NB4 (cell line): ENCODE results near the gene UVRAG.

Experiments
- CTCF ChIP-seq: IDR thresholded peaks from one replicate; pipeline ENCODE4 v1.5.1; 2012; ENCODE audit warnings: low read depth, low read length
- MYC ChIP-seq: IDR thresholded peaks from 2 replicates; pipeline ENCODE4 v1.6.1; 2011; ENCODE audit warnings: low read depth, low read length
- POLR2A ChIP-seq: IDR thresholded peaks from 2 replicates; pipeline ENCODE4 v1.6.1; 2011; ENCODE audit warnings: mild to moderate bottlenecking; ENCODE audit not compliant: insufficient read length; ENCODE audit errors: extremely low read depth
- TF ChIP-seq, protein P1 (sequence below): IDR thresholded peaks from 2 replicates; pipeline ENCODE4 v1.6.1; 2011; ENCODE audit warnings: low read depth, low read length

GRCh38 chr11:75856912-75857311 is 41.9 kb downstream of the UVRAG start:
- TF ChIP-seq CTCF (no peak), POLR2A (no peak), MYC (no peak)
- TF ChIP-seq, protein P1, sequence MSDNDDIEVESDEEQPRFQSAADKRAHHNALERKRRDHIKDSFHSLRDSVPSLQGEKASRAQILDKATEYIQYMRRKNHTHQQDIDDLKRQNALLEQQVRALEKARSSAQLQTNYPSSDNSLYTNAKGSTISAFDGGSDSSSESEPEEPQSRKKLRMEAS, result no peak
